IMR-90 (cell line): ENCODE measurements around the gene ISCA2.
A peak's percentile ranks its signal among the peaks of the same experiment; 100 is the strongest.

Experiments used
- BHLHE40 ChIP-seq: fragments of 150-350 bp; IDR thresholded peaks from 2 replicates; pipeline ENCODE4 v1.6.1; 2016; ENCODE audit warnings: mild to moderate bottlenecking, low read depth, low read length
- CEBPB ChIP-seq: IDR thresholded peaks from 2 replicates; pipeline ENCODE4 v1.6.1; 2012; ENCODE audit warnings: low read depth, low read length, improper control_type of control experiment
- CTCF ChIP-seq: conservative IDR thresholded peaks from 2 replicates; pipeline ENCODE4 v1.5.1; 2012; ENCODE audit warnings: mild to moderate bottlenecking, low read depth, low read length, improper control_type of control experiment
- FOS ChIP-seq: fragments of 150-350 bp; IDR thresholded peaks from 2 replicates; pipeline ENCODE4 v1.6.1; 2016; ENCODE audit warnings: low read depth, low read length
- MXI1 ChIP-seq: IDR thresholded peaks from 2 replicates; pipeline ENCODE4 v1.6.1; 2012; ENCODE audit warnings: low read depth, mild to moderate bottlenecking, low read length, moderate library complexity, borderline replicate concordance
- NFE2L2 ChIP-seq: fragments of 150-350 bp; IDR thresholded peaks from 2 replicates; pipeline ENCODE4 v1.6.1; 2016; ENCODE audit warnings: low read depth, mild to moderate bottlenecking, low read length
- POLR2A ChIP-seq: IDR thresholded peaks from 2 replicates; pipeline ENCODE4 v1.6.1; 2012; ENCODE audit warnings: mild to moderate bottlenecking, low read depth, low read length
- RAD21 ChIP-seq: IDR thresholded peaks from 2 replicates; pipeline ENCODE4 v1.6.1; 2012; ENCODE audit warnings: low read length, improper control_type of control experiment
- RCOR1 ChIP-seq: IDR thresholded peaks from 2 replicates; pipeline ENCODE4 v1.6.1; 2012; ENCODE audit warnings: mild to moderate bottlenecking, low read length, improper control_type of control experiment; ENCODE audit not compliant: insufficient replicate concordance
- RFX5 ChIP-seq: IDR thresholded peaks from 2 replicates; pipeline ENCODE4 v1.8.0; 2012; ENCODE audit warnings: low read depth, mild to moderate bottlenecking, low read length, moderate library complexity
- SMC3 ChIP-seq: fragments of 150-350 bp; IDR thresholded peaks from 2 replicates; pipeline ENCODE4 v1.6.1; 2016; ENCODE audit warnings: low read depth, mild to moderate bottlenecking, antibody characterized with exemption, low read length, moderate library complexity

DNA sequence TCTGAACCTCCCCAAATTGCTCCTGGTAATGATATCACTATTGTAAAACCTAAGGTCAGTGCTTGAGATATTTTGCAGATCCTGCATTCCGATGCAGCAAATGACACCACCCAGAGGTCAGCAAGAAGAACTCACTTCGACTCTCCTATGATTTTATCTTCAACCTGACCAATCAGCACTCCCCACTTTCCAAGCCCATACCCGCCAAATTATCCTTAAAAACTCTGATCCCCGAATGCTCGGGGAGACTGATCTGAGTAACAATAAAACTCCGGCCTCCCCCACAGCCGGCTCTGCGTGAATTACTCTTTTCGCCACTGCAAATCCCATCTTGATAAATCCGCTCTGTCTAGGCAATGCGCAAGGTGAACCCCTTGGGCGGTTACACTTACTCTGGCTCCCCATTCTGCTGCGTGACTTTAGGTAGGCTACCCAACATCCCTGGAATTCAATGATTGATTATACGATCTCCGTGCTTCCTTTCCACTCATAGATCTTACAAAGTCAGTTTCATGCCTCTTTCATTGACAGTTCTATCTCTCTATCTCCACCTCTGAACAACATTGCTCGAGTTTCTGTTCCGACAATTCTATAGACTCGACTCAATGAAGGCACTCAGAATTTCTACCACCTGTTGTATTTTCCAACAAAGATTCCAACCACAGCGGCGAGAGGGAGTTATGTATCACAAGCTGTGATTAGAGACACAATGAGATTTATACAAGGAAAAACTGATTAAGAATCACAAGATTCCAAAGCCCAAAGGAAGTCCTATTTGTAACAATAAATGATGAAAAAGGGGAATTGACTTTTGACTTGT, 1.4 kb upstream of the ISCA2 start:
- TF ChIP-seq RAD21 (peak; percentile 39), CTCF (peak; percentile 39), NFE2L2 (no peak), MXI1 (no peak), FOS (no peak), POLR2A (no peak), BHLHE40 (no peak), SMC3 (no peak), CEBPB (no peak), RFX5 (no peak), RCOR1 (no peak)
